MV-4-11 (cell line): ENCODE measurements around the gene DOCK10.

Experiments
- DNase-seq: peaks from one replicate; lab custom pipeline; 2025; lab: John Stamatoyannopoulos, UW

The DOCK10 gene

DNA sequence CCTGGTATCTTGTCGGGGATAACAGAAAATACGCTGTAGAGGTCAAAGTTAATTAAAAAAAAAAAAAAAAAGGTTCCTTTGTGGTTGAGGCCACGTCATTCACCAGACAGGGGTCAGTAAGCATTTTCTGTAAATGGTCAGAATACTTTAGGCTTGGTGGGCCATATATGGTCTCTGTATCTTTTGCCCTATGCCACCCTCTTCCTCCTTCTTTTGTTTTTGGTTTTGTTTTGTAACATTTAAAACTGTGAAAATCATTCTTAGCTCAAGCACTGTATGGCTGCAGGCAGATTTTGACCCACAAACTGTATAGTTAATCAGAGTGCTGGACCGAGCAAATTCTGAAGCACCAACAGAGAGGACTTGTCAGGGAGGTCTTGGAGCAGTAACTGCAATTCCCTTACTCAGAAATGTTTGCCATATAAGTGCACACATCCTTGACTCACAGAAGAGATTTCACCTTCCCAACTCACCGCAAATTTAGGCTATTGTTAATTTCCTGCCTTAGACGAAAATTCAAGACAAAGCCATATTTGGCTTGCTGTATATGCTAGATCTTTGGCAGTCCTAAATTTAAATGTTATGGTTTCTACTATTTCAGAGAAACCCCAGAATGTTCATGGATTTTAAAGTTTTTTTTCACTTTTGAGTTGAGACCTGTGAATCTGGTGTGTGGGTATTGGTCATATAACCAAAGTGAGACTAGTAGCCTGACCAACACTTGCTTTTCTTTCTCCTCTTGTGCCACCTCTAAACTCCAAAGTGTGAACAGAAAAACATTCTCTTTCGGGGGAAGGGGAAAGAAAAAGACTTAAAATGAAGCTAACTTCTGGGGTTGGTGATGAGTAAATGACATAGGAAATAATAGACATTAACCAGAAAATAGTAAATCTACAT lies 65.4 kb downstream of the DOCK10 start:
- no peak for DNase-seq

DNA sequence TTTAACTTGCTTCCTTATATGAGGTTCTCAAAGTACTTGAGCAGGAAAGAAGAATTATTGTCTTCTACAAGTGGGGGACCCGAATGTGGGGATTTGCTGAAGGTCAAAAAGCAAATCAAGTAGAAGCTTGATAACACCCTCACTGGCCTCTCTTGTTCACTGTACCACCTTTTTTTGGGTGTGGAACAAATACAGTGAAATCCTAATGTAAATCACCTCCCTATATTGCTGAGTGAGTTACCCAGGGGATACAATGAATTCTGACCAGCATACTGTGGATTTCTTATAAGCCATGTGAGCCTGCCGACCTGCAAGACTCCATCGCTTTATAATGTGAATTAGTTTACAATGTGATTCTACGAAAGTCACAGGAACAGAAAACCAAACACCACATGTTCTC lies 66.5 kb downstream of the DOCK10 start:
- DNase-seq, result no peak

- peak; percentile 4 for DNase-seq
Measured at GRCh38 chr2:224973112-224974016, 68.9 kb downstream of the DOCK10 start.

GRCh38 chr2:224971214-224971613 lies 71.1 kb downstream of the DOCK10 start:
- no peak for DNase-seq

- no peak for DNase-seq
Measured at GRCh38 chr2:224970311-224970710, 72.0 kb downstream of the DOCK10 start.

- no peak for DNase-seq
Measured at GRCh38 chr2:224969633-224970260, 72.5 kb downstream of the DOCK10 start.

DNA sequence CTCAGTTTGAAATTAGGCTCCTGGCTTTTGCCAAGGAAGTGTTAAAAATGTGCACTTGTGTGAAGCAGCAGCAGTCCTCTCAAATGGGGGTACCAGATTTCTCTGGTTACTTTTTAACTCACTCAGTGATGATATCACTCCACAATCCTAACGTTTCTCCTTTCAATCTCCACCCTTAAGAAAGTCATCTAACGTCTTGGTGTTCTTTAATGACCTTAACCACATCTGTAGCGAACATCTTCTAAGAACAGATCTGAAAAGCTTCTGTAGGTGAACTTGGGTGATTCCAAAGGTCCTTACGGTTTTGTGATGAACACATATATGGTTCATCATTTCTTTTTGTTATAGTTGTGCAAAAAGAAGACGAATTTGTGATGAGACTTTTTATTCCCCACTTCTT lies 73.2 kb downstream of the DOCK10 start:
- DNase-seq, result no peak

DNA sequence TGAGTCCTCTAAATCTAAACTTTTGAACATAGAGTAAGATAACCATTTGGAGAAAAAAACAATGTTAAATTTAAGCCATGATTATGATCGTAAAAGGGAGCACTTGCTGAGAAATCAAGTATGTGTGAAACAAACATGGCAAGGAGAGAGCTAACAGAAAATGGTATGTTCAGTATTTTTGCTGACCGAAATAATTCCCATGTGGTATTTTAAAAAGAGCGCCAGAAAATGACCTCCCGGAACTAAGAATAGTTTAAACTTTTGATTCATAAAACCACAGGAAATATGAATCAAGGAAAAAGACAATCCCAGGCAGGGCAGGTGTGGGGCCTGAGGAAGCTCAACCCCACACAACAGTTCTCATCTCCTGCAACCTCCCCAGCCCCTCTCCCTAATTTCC lies 74.2 kb downstream of the DOCK10 start:
- DNase-seq, result no peak

DNA sequence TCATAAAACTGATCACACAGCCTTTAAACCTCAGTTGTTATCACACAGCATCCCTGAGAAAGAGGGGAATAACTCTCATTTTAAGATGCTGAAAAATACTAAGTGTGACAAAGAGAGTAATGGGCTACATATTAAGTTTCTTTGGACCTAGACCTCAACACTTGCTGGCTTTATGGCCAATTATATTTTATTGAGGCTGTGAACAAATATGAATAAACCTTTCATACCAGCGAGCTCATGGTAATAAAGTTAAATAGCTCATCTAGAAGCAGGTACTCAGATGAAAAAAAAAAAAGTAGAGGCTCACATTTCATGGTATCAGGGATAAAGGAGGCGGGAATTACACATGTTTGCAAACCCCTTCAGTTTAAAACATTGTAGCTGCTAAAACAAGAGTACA lies 75.7 kb downstream of the DOCK10 start:
- no peak for DNase-seq

GRCh38 chr2:224959556-224959955 lies 82.7 kb downstream of the DOCK10 start:
- DNase-seq, result no peak

DNA sequence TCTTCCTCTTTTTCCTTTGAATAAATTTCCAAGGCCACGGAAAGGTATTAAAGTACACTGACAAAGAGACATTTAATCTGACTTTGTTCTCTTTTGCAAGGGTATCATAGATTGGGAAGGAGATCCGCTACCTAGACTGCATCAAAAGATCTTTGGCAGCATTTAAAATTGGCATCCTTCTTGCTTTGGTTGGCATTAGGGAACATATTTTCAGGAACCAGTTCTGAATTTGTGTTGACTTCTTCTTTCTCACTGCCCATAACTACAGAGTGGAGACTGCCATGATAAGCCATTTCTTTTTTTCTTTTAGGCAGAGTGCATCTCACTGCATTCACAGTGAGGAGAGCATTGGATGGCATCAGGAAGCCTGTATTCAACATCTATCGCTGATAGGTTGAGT lies 83.4 kb downstream of the DOCK10 start:
- peak; percentile 38 for DNase-seq

GRCh38 chr2:224958462-224958857 lies 83.8 kb downstream of the DOCK10 start:
- DNase-seq, result no peak

- DNase-seq, result no peak
Measured at GRCh38 chr2:224957540-224958461, 84.5 kb downstream of the DOCK10 start.

- no peak for DNase-seq
Measured at GRCh38 chr2:224956706-224957105, 85.6 kb downstream of the DOCK10 start.

- DNase-seq, result no peak
Measured at GRCh38 chr2:224954980-224955379, 87.3 kb downstream of the DOCK10 start.

- DNase-seq, result peak; percentile 96
Measured at GRCh38 chr2:224952936-224953657, 89.2 kb downstream of the DOCK10 start.

GRCh38 chr2:224951723-224952481 lies 90.4 kb downstream of the DOCK10 start:
- peak; percentile 83 for DNase-seq

GRCh38 chr2:224948859-224949258 lies 93.4 kb downstream of the DOCK10 start:
- peak; percentile 95 for DNase-seq

DNA sequence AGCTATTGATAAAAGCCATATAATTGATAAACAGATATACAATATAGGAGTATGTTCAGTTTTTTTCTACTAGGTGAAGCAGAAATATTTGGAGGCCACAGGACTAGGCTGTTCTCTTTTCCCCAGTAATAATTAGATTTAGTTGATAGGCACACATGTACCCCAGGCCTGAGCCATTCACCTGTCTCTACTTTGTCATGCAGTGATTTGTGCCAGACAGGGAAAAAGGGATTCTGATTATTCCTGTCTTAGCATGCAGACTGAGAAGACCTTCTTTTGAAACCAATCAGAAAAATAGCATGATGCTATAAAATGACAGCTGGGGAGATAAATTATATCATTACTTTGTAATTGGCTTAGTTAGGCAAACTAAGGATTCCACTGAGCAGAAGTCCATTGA lies 94.3 kb downstream of the DOCK10 start:
- no peak for DNase-seq

DNA sequence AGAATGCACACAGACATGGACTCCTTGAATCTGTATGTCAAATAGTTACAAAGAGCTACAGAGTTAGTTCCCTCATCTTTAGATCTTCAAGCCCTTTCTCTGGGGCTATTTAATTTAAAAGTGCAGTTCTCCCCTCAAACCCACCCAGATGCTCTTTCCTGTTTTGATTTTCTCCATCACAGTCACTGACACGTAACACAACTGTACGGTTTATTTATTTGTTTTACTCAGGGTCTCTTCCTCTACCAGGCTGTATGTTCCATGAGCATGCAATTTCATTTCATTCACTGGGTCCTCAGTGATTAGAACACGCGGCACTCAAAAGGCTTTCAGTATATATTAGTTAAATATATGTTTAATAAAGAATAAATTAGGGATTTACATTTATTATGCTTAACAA lies 94.7 kb downstream of the DOCK10 start:
- DNase-seq, result no peak
